Stimulated activated CD8-positive, alpha-beta memory T cell treated with anti-CD3 and anti-CD28 coated beads, Interleukin-15, amount 100 ng/mL, for 1 hour (primary cell): ENCODE results near the gene DNAJC5.
"Not testable (repeated sequence)": the region's sequence is repeated elsewhere in the genome, so short reads cannot be mapped to it uniquely, and the experiment has no call there.

Experiments used
- DNase-seq: peaks from one replicate; pipeline ENCODE4 v3.0.0-alpha.2; 2020; ENCODE audit warnings: low read depth

DNAJC5 gene

DNA sequence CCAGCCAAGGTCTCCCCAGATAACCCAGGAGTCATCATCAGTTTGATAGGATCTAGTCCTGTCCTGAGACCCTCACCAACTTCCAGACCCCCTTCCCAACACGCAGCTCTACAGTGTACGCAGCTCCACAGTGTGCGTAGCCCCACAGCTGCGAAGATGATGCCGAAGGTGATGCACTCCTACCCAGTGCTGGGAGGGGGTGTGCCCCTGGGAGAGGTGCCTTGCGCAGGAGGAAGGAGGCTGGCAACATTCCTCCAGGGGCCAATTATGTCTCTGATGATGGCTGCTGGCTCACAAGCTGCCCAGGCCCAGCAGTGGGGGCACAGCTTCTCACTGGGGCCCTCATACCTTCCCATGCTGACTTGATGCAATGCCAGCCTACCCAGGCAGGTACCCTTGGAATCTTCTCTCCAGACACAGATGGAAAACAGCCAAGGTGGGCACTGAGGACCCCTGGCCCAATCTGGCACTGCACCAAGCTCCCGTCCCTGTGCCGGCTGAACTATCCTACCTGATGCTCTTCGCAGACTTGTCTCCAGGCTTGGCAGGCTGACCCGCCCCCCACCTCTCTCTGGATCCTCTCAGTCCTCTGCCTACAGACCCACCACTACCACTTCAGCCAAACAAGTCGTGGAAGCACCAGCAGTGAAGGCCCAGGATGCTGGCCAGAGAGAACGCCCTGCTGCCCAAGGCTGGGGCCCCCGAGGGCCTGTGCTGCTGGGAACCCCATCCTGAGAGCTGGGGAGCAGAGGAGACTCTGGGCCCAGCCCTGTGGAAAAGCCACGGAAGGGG is 73.4 kb downstream of the DNAJC5 start:
- DNase-seq, result no peak

DNA sequence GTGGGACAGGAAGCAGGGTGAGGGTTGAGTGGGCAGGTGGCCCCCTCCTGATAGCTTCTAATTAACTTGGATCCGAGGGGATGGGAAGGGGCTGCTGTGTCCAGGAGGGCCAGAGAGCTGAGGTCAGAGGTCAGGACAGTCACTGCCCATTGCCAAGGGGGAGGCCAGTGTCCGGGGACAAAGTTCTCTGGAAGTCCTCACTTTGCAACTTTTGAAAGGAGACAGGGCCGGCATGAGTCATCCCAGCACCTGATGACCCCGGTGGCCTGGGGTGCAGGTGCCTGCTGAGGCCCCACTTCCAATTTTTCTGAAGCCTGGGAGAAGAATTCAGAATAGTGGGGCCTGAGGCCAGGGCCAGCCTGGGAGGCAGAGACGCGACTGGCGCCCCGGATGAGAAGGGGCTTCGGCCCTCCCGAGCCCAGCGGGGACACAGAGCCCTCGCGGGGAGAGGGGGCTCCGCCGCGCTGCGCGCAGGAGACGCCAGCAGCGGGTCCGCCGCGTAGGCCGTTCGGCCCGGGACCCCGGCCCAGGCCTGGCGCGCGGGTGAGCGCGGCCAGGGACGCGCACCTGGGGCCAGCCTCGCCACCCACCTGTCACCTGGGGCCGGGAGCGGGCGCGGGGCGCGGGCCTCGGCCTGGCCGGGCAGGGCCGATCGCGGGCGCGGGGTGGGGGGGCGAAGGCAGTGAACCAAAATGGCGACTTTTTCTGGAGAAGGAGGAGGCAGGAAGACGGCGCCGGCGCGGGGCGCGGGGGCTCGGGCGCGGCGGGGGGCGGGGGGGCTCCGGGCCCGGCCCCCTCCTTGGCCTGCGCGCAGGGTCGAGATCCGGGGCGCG is 74.2 kb downstream of the DNAJC5 start:
- no peak for DNase-seq

DNA sequence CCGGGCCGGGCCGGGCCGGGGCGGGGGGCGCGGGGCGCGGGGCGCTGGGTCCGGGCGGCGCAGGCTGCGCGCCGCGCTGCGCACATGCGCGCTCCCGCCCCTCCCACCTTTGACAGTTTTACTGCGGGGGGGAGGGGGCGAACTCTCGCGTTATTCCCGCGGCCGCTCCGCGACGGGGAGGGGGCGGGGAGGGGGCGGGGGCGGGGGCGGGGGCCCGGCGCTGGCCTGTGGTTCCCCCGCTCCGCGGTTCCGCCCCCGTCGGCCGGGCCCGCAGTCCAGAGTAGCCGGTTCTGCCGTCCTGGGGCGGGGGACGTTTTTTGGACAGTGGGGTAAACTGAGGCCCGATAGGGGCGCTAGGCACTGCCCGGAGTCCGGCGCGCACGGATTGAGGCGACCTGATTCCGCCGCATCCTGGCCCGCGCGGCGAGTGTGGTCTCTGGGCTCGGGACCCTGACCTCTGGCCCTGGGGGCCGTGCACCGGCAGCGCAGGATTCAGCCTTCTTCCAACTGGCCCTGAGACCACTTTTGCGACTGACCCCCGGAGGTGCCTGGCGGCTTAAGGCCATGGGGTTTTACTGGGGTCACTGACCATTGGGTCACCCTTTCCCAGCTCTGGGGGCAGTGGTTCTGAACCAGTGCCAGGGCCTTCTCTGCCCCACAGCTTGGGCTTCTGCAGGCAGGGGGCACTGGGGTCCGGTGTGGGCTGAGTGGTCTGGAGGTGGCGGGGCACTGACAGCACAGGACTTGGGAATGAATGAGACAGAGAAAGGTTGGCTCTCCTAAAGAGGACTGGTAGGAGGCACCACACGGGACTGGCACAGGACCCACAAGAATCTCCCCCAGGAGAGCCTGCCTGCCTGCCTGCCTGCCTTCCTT is 75.2 kb downstream of the DNAJC5 start, which contains the start of gene ZNF512B:
Gene ZNF512B (minus strand): TSS at position 93 of the 876 bp plus-strand sequence. CDS start 1,980 bp downstream, outside the sequence.
- DNase-seq, result no peak

DNA sequence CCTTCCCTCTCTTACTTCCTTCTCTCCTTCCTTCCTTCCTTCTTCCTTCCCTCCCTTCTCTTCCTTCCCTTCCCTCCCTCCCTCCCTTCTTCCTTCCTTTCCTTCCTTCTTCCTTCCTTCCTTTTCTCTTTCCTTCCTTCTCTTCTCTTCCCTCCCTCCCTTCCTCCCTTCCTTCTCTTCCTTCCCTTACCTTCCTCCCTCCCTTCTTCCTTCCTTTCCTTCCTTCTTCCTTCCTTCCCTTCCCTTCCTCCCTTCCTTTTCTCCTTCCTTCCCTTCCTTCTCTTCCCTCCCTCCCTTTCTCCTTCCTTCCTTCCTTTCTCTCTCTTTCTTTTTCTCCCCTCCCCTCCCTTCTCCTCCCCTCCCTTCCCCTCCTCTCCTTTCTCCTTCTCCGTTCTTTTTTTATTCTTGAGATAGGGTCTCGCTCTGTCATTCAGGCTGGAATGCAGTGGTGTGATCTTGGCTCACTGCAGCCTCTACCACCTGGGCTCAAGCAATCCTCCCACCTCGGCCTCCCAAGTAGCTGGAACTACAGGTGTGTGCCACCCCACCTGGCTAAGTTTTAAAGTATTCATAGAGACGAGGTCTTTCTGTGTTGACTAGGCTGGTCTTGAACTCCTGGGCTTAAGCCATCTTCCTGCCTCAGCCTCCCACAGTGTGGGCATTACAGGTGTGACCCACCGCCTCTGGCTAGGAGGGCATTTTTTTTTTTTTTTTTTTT is 75.9 kb downstream of the DNAJC5 start:
- no peak for DNase-seq

DNA sequence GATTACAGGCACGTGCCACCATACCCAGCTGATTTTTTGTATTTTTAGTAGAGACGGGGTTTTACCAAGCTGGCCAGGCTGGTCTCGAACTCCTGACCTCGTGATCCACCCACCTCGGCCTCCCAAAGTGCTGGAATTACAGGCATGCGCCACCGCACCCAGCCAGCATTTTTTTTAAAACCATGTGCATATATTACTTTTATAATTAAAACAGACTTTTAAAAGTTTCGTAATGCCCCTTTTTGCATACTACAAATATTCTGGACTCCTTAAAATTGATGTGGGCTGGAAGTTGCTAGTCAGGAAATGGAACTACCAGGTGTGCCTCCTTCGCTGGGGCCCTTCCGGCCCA is 77.0 kb downstream of the DNAJC5 start:
- not testable (repeated sequence) for DNase-seq

DNA sequence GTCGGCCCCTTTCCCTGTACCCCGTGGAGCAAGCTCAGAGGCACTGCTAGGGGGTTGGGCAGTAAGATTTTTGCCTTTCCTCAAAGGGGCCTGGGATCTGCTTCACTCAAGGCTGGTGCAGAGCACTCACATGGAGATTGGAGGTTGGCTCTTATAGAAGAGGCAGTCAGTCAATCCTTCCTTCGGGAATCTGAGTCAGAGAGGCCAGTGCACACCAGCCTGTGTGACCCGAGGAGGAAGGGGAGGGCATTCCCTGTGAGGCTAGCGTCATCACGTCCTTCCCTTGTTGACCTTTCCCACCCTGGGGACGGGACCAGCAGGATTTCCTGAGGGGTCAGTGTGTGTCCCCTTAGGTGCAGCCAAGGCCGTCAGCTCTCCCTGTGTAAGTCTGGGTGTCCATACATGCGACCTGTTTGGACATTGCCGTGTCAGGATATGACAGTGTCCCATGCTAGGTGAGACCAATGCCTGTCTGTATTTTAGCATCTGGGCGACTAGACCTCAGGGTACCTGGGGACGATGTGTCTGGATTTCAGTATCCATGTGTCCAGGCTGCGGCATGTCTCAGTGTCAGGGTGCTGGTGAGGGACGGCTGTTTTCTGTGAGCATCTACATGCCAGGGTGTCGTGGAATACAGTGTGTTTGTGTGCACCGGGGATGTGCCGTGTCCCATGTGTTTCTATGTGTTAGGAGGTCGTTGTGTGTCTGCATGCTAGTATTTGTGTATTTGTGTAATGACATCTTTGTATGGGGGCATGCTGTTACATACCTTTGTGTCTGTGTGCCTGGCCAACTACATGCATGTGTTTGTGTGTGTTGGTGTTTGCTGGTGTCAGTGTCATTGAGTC is 77.6 kb downstream of the DNAJC5 start:
- no peak for DNase-seq

DNA sequence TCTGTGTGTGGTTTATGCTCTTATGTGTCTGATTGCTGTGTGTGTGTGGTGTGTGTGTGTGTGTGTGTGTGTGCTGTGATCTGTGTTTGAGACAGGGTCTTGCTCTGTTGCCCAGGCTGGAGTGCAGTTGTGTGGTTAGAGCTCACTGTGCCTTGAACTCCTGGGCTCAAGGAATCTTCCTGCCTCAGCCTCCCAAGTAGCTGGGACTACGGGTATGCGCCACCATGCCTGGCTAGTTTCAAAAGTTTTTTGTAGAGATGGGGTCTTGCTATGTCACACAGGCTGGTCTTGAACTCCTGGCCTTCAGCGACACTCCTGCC is 78.2 kb downstream of the DNAJC5 start:
- no peak for DNase-seq

DNA sequence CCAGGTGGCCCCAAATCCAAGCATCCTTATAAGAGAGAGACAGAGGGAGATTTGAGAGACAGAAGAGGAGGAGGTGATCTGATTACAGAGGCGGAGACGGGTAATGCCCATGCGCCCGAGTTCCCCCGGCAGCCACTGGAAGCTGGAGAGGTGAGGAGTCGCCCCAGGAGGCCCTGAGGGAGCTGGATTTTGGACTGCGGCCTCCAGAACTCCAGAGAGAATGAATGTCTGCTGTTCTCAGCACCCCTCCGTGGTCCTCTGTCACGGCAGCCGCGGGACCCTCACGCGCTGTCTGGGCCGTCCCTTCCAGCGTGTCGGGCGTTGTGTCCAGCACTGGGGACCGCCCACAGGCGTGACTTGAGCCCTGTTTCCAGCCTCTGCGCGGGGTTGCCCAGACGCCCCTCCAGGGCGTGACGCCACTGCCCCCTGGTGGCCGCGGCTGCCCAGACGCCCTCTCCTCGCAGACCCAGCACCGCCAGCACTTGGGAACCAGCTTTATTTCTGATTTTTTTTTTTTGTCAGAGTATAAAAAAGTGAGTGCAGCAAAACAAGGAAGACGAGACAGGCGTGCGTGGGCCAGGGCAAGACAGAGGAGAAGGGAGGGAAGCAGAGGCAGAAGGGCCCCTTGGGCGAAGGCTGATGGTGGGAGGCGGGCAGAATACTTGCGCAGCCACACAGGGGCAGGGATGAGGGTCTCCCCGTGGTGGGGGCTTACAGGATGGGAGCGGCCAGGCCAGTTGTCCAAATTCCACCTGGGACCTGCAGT is 78.9 kb downstream of the DNAJC5 start:
- peak; percentile 61 for DNase-seq

DNA sequence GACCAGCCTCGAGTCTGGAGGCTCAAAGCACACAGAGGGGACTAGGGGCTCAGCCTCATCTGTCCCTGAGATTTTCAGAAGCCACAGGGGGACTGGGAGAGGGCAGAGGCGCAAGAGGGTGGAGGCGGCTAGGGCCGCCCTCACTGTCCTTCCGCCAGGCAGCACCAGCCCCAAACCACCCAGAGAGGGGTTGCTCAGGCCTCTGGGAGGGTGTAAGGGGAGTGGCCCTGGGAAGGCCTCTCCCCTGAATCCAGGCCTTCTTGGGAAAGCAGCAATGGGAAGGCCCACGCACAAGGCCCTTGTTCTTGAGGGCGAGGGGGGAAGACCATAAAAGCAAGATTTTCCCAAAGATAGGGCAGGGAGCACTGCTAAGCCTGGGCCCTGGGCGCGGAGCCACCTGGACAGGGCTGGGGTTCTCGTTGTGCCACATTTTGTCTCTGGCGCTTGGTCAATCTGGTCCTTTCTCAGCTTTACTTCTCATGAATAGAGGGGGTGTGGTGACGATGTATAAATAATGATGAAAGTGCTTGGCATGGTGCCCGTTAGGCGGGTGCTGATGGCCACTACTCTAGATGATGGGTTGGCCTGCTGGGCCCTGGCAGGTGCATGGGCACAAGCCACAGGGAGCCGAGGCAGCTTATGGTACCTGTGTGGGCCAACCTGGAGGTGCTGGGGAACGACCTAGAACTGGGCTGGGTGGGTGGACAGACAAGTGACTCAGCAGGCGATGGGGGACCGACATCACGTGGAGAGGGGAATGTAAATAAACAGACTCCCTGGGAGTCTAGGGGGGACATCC is 79.7 kb downstream of the DNAJC5 start:
- no peak for DNase-seq

DNA sequence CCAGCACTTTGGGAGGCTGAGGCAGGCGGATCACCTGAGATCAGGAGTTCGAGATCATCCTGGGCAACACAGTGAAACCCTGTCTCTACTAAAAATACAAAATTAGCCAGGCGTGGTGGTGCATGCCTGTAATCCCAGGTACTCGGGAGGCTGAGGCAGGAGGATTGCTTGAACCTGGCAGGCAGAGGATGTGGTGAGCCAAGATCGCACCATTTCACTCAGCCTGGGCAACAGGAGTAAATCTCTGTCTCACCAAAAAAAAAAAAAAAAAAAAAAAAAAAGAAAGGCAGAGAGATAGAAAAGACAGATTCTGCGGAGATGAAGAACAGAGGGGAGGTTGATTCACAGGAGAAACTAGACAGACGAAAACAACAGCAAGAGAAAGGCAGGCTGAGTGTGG is 81.6 kb downstream of the DNAJC5 start:
- not testable (repeated sequence) for DNase-seq

DNA sequence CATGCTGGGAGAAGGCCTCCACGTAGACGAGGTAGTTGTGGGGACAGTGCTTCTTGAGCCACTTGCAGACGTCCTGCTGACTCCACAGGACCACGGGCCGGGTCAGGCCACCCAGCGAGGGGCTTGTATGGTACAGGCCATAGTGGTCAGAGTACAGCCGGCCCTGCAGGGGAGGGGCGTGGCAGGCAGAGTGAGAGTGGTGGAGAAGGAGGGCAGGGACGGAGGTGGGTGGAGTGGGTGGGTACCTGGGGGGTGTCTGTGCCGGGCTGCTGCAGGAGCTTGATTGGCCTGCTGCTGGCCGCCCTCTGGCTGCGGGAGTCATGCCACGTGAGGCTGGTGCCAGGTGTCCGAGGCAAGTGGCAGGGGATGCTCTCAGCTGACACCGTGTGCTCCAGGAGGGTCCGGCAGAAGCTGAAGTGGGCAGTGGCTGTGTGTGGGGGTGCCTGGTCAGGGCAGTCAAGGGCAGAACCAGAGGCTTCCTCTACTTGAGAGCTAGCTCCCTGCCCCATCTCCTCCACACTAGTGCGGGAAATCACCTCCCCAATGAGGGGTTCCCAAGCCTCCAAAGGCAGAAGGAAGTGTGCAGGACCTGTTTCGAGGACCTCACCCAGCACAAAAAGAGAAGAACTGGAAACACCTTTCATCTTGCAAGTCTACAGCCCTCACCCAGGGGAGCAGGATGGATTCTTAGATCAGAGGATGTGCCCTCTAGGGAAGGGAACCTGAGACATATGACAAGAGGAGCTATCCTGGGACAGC is 82.2 kb downstream of the DNAJC5 start:
- DNase-seq, result no peak

DNA sequence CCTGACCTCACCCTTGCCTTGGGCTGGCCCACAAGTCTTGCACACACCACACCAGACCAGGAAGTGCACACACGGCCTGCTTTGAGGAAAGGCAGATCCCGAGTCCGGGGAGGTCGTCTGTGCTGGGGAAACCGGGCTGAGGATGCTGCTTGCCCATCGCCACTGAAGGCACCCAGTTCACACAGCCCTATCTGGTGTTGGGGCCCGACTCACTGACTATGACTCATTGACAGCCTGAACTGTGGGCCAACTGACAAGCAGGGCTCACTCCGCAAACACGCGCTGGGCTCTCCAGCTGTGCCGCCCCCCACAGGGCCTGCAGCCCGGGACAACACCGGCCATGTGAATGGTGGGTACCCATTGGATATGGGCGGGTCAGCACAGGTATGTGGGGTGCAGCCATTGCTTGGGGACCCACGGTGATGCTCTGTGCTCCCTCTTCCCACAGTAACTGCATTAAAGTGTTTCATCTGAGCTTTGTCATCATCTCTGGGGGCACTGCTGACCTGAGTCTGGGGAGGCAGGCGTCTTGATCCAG is 82.9 kb downstream of the DNAJC5 start:
- peak; percentile 37 for DNase-seq

DNA sequence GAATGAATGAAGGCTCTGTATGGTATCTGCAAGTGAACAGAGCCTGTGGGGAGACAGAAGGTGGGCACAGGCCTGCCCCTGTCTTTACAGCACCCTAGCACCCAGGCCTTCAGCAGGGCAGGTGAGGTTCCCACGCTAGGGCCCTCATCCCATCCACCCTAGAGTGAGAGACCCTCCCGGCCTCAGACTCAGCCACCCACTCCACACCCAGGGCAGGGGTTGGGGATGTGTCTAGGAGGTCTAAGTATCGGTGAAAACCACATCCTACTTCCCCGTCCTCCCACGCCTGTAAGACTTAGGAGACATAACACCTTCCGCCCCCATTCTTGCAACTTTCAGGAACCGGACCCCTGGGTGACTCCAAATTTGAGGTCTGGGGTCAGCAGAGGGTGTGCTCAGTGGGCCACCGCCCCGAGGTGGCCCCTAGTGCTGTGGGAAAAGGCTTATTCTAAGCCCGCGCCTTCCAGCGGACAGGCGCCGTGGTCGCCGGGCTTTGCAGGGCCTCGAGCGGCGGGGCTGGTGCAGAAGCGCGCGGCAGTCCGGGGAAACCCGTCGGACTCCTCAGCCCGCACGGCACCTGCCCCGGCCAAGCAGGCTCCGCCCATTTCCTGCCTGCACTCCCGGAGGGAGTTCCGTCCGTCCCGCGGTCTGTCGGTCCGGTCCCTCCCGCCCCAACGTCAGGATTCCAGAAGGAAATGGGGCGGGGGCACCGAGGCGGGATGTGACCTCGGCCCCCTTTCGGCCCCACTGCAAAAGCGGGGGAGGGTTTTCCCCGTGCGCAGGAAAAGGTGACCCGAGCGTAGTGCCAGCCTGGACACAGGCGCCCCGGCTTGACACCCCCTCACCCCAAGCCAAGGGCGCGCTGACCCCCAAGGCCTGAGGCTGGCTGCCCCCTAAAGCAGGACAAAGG is 83.6 kb downstream of the DNAJC5 start:
- DNase-seq, result no peak

DNA sequence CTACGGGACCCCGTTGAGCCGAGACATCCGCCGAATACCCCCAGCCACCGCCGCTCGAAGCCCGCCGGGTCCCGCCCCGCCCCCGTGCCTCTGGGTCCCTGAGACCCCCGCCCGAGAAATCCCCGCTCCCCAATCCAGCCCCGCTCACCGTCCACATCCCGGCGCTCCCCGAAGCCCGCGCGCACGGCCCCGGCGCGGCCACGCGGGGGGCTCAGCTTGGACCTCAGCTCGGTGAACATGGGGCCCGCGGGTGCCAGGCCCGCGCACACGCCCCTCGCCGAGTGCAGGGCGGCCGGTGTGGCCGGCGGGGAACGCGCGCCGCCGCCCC is 84.3 kb downstream of the DNAJC5 start:
- no peak for DNase-seq

DNA sequence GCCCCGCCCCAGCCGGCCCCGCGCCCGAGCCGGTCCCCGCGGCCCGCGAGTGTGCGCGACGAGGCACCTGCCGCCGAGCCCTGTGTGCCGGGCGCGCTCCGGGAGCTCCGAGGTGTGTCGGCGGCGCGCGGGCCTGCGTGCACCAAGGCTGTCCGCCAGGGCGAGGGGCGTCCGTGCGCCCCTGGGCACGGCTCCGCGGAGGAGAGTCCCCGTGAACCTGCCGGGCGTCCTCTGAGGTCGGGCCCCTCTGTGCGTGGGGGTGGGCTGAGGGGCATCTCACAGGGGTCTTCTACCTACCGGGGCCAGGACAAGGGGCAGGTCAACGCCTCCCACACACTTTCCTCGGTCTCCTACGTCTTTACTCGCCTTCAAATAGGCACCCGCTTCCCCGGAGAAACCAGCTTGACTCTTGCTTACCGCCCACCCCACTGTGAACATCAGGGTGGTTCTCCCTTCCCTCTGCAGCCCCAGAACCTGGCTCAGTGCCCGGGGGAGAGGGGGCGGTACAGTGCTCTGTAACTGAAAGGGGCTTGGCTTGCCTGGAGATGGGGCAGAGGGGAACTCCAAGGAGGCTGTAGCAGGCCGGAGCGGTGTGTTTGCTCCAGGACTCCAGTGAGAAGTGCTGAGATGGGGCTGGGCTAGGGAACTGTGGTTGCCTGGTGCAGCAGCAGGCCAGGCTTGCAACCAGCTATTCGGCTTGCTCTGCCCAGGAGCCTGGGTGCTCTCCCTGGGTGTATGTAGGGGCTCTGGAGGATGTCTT is 84.8 kb downstream of the DNAJC5 start, which contains the start of gene SAMD10:
Gene SAMD10 (minus strand): TSS at position 86 of the 760 bp plus-strand sequence. CDS start 175 bp downstream, outside the sequence.
- DNase-seq, result peak; percentile 38

DNA sequence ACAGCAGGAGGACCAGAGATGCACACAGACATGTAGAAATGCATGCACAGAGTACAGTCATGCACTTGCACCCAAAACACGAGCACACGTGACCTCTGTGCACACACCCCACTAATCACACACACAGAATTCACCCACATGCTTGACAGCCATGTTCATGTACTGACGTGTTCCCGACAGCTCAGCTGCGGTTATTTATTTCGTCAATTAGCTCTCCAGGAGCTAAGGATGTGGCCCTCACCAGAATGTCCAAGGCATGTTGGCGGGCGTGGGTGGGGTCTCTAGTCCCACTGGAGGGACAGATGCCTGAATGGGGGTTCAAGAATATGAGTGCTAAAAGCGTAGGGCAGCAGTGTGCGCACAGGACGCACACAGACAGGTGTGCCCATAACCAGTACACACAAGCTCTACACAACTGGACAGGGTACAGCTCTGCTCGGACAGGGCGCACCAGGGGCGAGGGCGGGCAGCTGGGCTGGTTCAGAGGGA is 85.4 kb downstream of the DNAJC5 start:
- DNase-seq, result no peak
